Psoas muscle (tissue), 8 donors: ENCODE data around the gene NOC2L. TPM values are rescaled to one million over a fixed set of nuclear protein-coding genes. Genes with fewer than 3 reads are reported as not detected.
A peak's percentile ranks its signal among the peaks of the same experiment; 100 is the strongest.
"Not testable (repeated sequence)": the region's sequence is repeated elsewhere in the genome, so short reads cannot be mapped to it uniquely, and the experiment has no call there.

Source experiments
- ATAC-seq, 4 donors: fragments of 200-7000 bp; cut with Tn5 transposase; one replicate each; pipeline ENCODE4 v1.9.1; 2020; ENCODE audit warnings: moderate library complexity in 3 of 4, mild to moderate bottlenecking in 2 of 4
- DNase-seq, 2 donors: peaks; one replicate each; pipeline ENCODE4 v3.0.0-alpha.2; 2020
- H3K27ac ChIP-seq: fragments of 200-600 bp; one replicate; pipeline ENCODE4 v1.8.0; 2022
- H3K27me3 ChIP-seq, 3 donors: fragments of 200-600 bp in 1 of 3; one replicate each; pipeline versions ENCODE4 v1.6.1 to v1.8.0; 2013 to 2022; ENCODE audit warnings: low read length in 2 of 3, mild to moderate bottlenecking in 2 of 3, moderate library complexity in 1 of 3; ENCODE audit not compliant: insufficient read depth in 3 of 3
- H3K36me3 ChIP-seq, 2 donors: fragments of 200-600 bp in 1 of 2; one replicate each; pipeline versions ENCODE4 v1.6.1 to v1.8.0; 2013 to 2022; ENCODE audit warnings: low read depth in 1 of 2, mild to moderate bottlenecking in 1 of 2, moderate library complexity in 1 of 2; ENCODE audit not compliant: insufficient read depth in 1 of 2
- H3K4me1 ChIP-seq: fragments of 200-600 bp; one replicate; pipeline ENCODE4 v1.8.0; 2022
- H3K4me3 ChIP-seq: fragments of 200-600 bp; one replicate; pipeline ENCODE4 v1.8.0; 2022; ENCODE audit warnings: mild to moderate bottlenecking
- H3K9me3 ChIP-seq: fragments of 200-600 bp; one replicate; pipeline ENCODE4 v1.8.0; 2022
- CTCF ChIP-seq: fragments of 200-600 bp; IDR thresholded peaks from one replicate; pipeline ENCODE4 v1.8.0; 2022; ENCODE audit warnings: antibody characterized with exemption
- WGBS, 3 donors: extraction: QIAGEN DNeasy Blood & Tissue Kit; methylation state at CpG; one replicate each; pipeline versions ENCODE4 v1.1.6 to v1.1.7; 2013; 5-methylcytosine and 5-hydroxymethylcytosine counted together
- intact Hi-C, 2 donors: fragments of 100-400 bp; cut with DNase I; formaldehyde crosslinking; loops; one replicate each; pipeline versions ENCODE4 v1.11.0 to v1.14.2; 2022
- polyA plus RNA-seq, 3 donors: library from polyadenylated mRNA; stranded (reverse); fragments of 200-250 nt; gene quantifications; one replicate each; pipeline ENCODE4 v1.2.3, GENCODE V29; 2013
- total RNA-seq, 4 donors: library from RNA; stranded (reverse); fragmentation: NEBNext Ultra II Directional in 2 of 4; extraction: Animal tissue kit (Norgen Biotek cat#: 25700) in 2 of 4; gene quantifications; one replicate each; pipeline versions ENCODE4 v1.2.1 to v1.2.4, GENCODE V29; 2021 to 2023
- donor health status: healthy with polysubstance abuse.
- donor health status: DM: no; HTN: no; CAD: no; lungs with moderate emphysema.
- donor health status: Bipolar disorder and iron deficiency.
- donor health status: healthy.
- donor health status: DM: yes; HTN: yes; CAD: no.
- donor health status: DM: no; HTN: no; CAD: no.
- donor health status: DM: no; HTN: no; CAD: no.
- donor health status: DM: yes; HTN: yes; CAD: no.

The NOC2L gene
- total and polyA plus RNA-seq, 7 donors: 61.4 to 106 (median 85.3) TPM

GRCh38 chr1:993379-993995, 34.4 kb upstream of the NOC2L start:
- intact Hi-C loops: no loop called here
- no peaks in the 10 kb centered on the region for H3K36me3 ChIP-seq
- H3K9me3 ChIP-seq: no peaks in the 10 kb centered on the region
- WGBS, 3 donors: 66 to 72% (median 67%) methylated on average over 15 of the region's 15 CpGs
- H3K4me1 ChIP-seq: no peaks in the 10 kb centered on the region
- no peak overlapping the region for H3K4me3 ChIP-seq
- peaks cover 0 to 7% (median 0%) of the 10 kb centered on the region in 3 donors for H3K27me3 ChIP-seq
- ATAC-seq (no peak), DNase-seq (peak in 1 of 2 donors; percentile 9)
- no peak overlapping the region for H3K27ac ChIP-seq
- no peak for TF ChIP-seq CTCF

DNA sequence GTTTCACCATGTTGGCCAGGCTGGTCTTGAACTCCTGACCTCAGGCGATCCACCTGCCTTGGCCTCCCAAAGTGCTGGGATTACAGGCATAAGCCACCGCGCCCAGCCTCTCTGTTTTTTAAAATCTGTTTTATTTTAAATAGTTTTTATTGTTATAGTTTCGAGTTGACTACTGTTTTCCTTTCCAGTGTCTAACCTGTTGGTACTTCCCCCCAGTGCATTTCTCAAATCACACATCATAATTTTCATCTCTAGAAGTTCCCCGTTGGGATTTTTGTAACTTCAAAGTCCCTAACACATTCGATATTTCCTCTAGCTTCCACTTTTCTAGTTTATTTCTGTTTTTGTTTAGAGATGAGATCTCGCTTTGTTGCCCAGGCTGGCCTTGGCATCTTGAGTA, 33.3 kb upstream of the NOC2L start:
- no peak for TF ChIP-seq CTCF
- no peak overlapping the region for H3K4me3 ChIP-seq
- no peaks in the 10 kb centered on the region for H3K27me3 ChIP-seq
- H3K9me3 ChIP-seq: no peaks in the 10 kb centered on the region
- H3K27ac ChIP-seq: no peak overlapping the region
- ATAC-seq (no peak), DNase-seq (no peak)
- 93 to 94% (median 94%) methylated on average over 7 of the region's 7 CpGs for whole genome bisulfite sequencing, 3 donors
- intact Hi-C loops: no loop called here
- no peaks in the 10 kb centered on the region for H3K36me3 ChIP-seq
- H3K4me1 ChIP-seq: no peaks in the 10 kb centered on the region

GRCh38 chr1:991895-992294, 32.8 kb upstream of the NOC2L start:
- intact Hi-C loops: no loop called here
- ATAC-seq: no peak
- H3K36me3 ChIP-seq: no peaks in the 10 kb centered on the region

GRCh38 chr1:991275-991674, 32.2 kb upstream of the NOC2L start:
- intact Hi-C loops, H3K4me1 ChIP-seq, H3K27me3 ChIP-seq, H3K27ac ChIP-seq, ATAC-seq, H3K9me3 ChIP-seq, DNase-seq, H3K4me3 ChIP-seq, H3K36me3 ChIP-seq: not testable (repeated sequence)
- WGBS, 3 donors: 90 to 99% (median 95%) methylated on average over 6 of the region's 6 CpGs

More at GRCh38 chr1:991895-992294, 32.8 kb upstream of the NOC2L start:
- no peak for TF ChIP-seq CTCF
- no peaks in the 10 kb centered on the region for H3K9me3 ChIP-seq
- no peak overlapping the region for H3K4me3 ChIP-seq
- 96 to 97% (median 97%) methylated on average over 10 of the region's 10 CpGs for WGBS, 3 donors
- no peak overlapping the region for H3K27ac ChIP-seq
- H3K27me3 ChIP-seq: no peaks in the 10 kb centered on the region
- DNase-seq: no peak
- H3K4me1 ChIP-seq: no peaks in the 10 kb centered on the region

DNA sequence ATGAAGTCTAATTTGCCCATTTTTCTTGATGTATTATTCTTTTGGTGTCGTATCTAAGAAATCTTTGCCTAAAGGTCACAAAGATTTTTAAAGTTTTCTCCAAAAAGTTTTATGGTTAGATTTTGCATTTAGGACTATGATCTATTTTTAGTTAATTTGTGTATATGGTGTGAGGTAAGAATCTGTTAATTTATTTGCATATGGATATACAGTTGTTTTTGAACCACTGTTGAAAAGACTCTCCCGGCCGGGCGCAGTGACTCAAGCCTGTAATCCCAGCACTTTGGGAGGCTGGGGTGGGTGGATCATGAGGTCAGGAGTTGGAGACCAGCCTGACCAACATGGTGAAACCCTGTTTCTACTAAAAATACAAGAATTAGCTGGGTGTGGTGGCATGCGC, 29.0 kb upstream of the NOC2L start:
- DNase-seq, intact Hi-C loops: not testable (repeated sequence)
- 82 to 91% (median 83%) methylated on average over 5 of the region's 5 CpGs for WGBS, 3 donors

DNA sequence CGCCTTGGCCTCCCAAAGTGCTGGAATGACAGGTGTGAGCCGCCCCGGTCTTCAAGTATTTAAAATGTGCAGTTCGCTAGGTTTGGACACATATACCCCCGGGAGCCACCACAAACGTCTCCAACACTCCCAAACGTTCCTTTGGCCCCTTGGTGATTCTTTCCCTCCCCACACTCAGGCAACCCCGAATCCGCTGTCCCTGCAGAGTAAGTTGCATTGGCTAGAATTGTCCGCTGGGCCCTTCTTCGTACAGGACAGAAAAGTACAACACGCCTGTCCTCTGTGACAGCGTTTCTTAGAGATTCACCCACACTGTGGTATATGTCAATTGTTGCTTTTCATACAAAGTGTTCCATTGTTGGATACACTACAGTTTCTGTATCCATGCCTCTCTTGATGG, 26.1 kb upstream of the NOC2L start:
- WGBS, 3 donors: 76 to 78% (median 78%) methylated on average over 13 of the region's 13 CpGs
- H3K27me3 ChIP-seq: no peaks in the 10 kb centered on the region
- intact Hi-C loops: loop anchor here in 1 of 2 donors (2.0 kb wide), 2 partner anchors 14 to 78 kb away; no protein-coding TSS in a partner anchor

More for the DNA sequence above, 29.0 kb upstream of the NOC2L start:
- H3K36me3 ChIP-seq, ATAC-seq, H3K4me1 ChIP-seq, H3K4me3 ChIP-seq, H3K9me3 ChIP-seq, H3K27ac ChIP-seq, H3K27me3 ChIP-seq: not testable (repeated sequence)

More for the DNA sequence above, 26.1 kb upstream of the NOC2L start:
- H3K4me3 ChIP-seq: no peak overlapping the region
- H3K4me1 ChIP-seq: peaks cover 20% of the 10 kb centered on the region
- TF ChIP-seq CTCF: no peak
- no peaks in the 10 kb centered on the region for H3K9me3 ChIP-seq
- no peak overlapping the region for H3K27ac ChIP-seq
- DNase-seq (no peak), ATAC-seq (no peak)
- no peaks in the 10 kb centered on the region for H3K36me3 ChIP-seq
